ENCODE data around the gene CELF1. TPM values are rescaled to one million over a fixed set of nuclear protein-coding genes. Genes with fewer than 3 reads are reported as not detected.

Gene CELF1
- 70.1 and 76.6 TPM in 2 replicates for total RNA-seq (2012; rRNA removed)

- no peaks in the 10 kb centered on the region for H3K27me3 ChIP-seq (ENCODE audit: control insufficient read depth, insufficient read depth, low read length)
- H3K4me2 ChIP-seq (ENCODE audit: low read length), result peak within 1 kb of the TSS; percentile 92
- peak within 1 kb of the TSS; percentile 94 for H3K4me3 ChIP-seq (ENCODE audit: low read length)
- H3K36me3 ChIP-seq (ENCODE audit: insufficient read depth, low read length), result peaks cover 9% of the 10 kb centered on the region
- H3K9me3 ChIP-seq (replicated peaks; ENCODE audit: low read length), result no peaks in the 10 kb centered on the region
- H3K9ac ChIP-seq (ENCODE audit: low read depth, low read length), result peak within 1 kb of the TSS; percentile 96
- peaks cover 24% of the 10 kb centered on the region for H3K4me1 ChIP-seq (ENCODE audit: control insufficient read depth, insufficient read depth, low read length)
These were observed at the start of gene CELF1 for GRCh38 chr11:47552566-47553405. Gene CELF1 (minus strand): TSS chr11:47553132. CDS start chr11:47499523, 53,609 bp downstream.

- Histone ChIP-seq H3K4me2 (ENCODE audit: low read length) (no peak overlapping the region), H3K4me1 (ENCODE audit: control insufficient read depth, insufficient read depth, low read length) (no peaks in the 10 kb centered on the region), H3K9ac (ENCODE audit: low read depth, low read length) (no peak overlapping the region), H3K9me3 (replicated peaks; ENCODE audit: low read length) (no peaks in the 10 kb centered on the region), H3K27me3 (ENCODE audit: control insufficient read depth, insufficient read depth, low read length) (peaks cover 13% of the 10 kb centered on the region), H3K4me3 (ENCODE audit: low read length) (no peak overlapping the region), H3K36me3 (ENCODE audit: insufficient read depth, low read length) (no peaks in the 10 kb centered on the region)
These were observed 47.0 kb upstream of the CELF1 start for GRCh38 chr11:47599902-47600301.

GRCh38 chr11:47595967-47596366 lies 43.0 kb upstream of the CELF1 start:
- no peaks in the 10 kb centered on the region for H3K9me3 ChIP-seq (replicated peaks; ENCODE audit: low read length)
- H3K4me2 ChIP-seq (ENCODE audit: low read length), result no peak overlapping the region
- peaks cover 6% of the 10 kb centered on the region for H3K4me1 ChIP-seq (ENCODE audit: control insufficient read depth, insufficient read depth, low read length)
- H3K4me3 ChIP-seq (ENCODE audit: low read length), result no peak overlapping the region
- H3K27me3 ChIP-seq (ENCODE audit: control insufficient read depth, insufficient read depth, low read length), result peaks cover 46% of the 10 kb centered on the region
- no peaks in the 10 kb centered on the region for H3K36me3 ChIP-seq (ENCODE audit: insufficient read depth, low read length)
- no peak overlapping the region for H3K9ac ChIP-seq (ENCODE audit: low read depth, low read length)

- H3K36me3 ChIP-seq (ENCODE audit: insufficient read depth, low read length), result no peaks in the 10 kb centered on the region
- H3K9ac ChIP-seq (ENCODE audit: low read depth, low read length), result no peak overlapping the region
- H3K4me3 ChIP-seq (ENCODE audit: low read length), result no peak overlapping the region
- H3K4me1 ChIP-seq (ENCODE audit: control insufficient read depth, insufficient read depth, low read length), result peaks cover 6% of the 10 kb centered on the region
- no peak overlapping the region for H3K4me2 ChIP-seq (ENCODE audit: low read length)
- H3K9me3 ChIP-seq (replicated peaks; ENCODE audit: low read length), result no peaks in the 10 kb centered on the region
- H3K27me3 ChIP-seq (ENCODE audit: control insufficient read depth, insufficient read depth, low read length), result peaks cover 49% of the 10 kb centered on the region
These were observed 42.1 kb upstream of the CELF1 start for GRCh38 chr11:47595029-47595428.

- H3K4me3 ChIP-seq (ENCODE audit: low read length), result peak within 1 kb of the TSS; percentile 26
- H3K9me3 ChIP-seq (replicated peaks; ENCODE audit: low read length), result no peaks in the 10 kb centered on the region
- H3K27me3 ChIP-seq (ENCODE audit: control insufficient read depth, insufficient read depth, low read length), result peaks cover 58% of the 10 kb centered on the region
- H3K4me2 ChIP-seq (ENCODE audit: low read length), result peak within 1 kb of the TSS; percentile 60
- H3K4me1 ChIP-seq (ENCODE audit: control insufficient read depth, insufficient read depth, low read length), result peaks cover 6% of the 10 kb centered on the region
- no peak within 1 kb of the TSS for H3K9ac ChIP-seq (ENCODE audit: low read depth, low read length)
- H3K36me3 ChIP-seq (ENCODE audit: insufficient read depth, low read length), result no peaks in the 10 kb centered on the region
These were observed 41.3 kb upstream of the CELF1 start, which contains the start of gene C1QTNF4 for GRCh38 chr11:47593934-47594855. Gene C1QTNF4 (minus strand): TSS chr11:47594411. CDS start chr11:47590810, 3,601 bp downstream.

GRCh38 chr11:47593492-47593933 lies 40.6 kb upstream of the CELF1 start:
- Histone ChIP-seq H3K9ac (ENCODE audit: low read depth, low read length) (no peak overlapping the region), H3K36me3 (ENCODE audit: insufficient read depth, low read length) (no peaks in the 10 kb centered on the region), H3K4me1 (ENCODE audit: control insufficient read depth, insufficient read depth, low read length) (peaks cover 6% of the 10 kb centered on the region), H3K9me3 (replicated peaks; ENCODE audit: low read length) (no peaks in the 10 kb centered on the region), H3K4me3 (ENCODE audit: low read length) (no peak overlapping the region), H3K4me2 (ENCODE audit: low read length) (peak overlapping the region; percentile 60), H3K27me3 (ENCODE audit: control insufficient read depth, insufficient read depth, low read length) (peaks cover 59% of the 10 kb centered on the region)

GRCh38 chr11:47592970-47593369 lies 40.0 kb upstream of the CELF1 start:
- H3K9ac ChIP-seq (ENCODE audit: low read depth, low read length), result no peak overlapping the region
- no peaks in the 10 kb centered on the region for H3K36me3 ChIP-seq (ENCODE audit: insufficient read depth, low read length)
- H3K27me3 ChIP-seq (ENCODE audit: control insufficient read depth, insufficient read depth, low read length), result peaks cover 59% of the 10 kb centered on the region
- H3K4me1 ChIP-seq (ENCODE audit: control insufficient read depth, insufficient read depth, low read length), result peaks cover 8% of the 10 kb centered on the region
- no peaks in the 10 kb centered on the region for H3K9me3 ChIP-seq (replicated peaks; ENCODE audit: low read length)
- H3K4me2 ChIP-seq (ENCODE audit: low read length), result no peak overlapping the region
- no peak overlapping the region for H3K4me3 ChIP-seq (ENCODE audit: low read length)

GRCh38 chr11:47592251-47592650 lies 39.3 kb upstream of the CELF1 start:
- peaks cover 14% of the 10 kb centered on the region for H3K4me1 ChIP-seq (ENCODE audit: control insufficient read depth, insufficient read depth, low read length)
- peaks cover 59% of the 10 kb centered on the region for H3K27me3 ChIP-seq (ENCODE audit: control insufficient read depth, insufficient read depth, low read length)
- H3K36me3 ChIP-seq (ENCODE audit: insufficient read depth, low read length), result no peaks in the 10 kb centered on the region
- H3K9ac ChIP-seq (ENCODE audit: low read depth, low read length), result no peak overlapping the region
- no peak overlapping the region for H3K4me2 ChIP-seq (ENCODE audit: low read length)
- H3K4me3 ChIP-seq (ENCODE audit: low read length), result no peak overlapping the region
- H3K9me3 ChIP-seq (replicated peaks; ENCODE audit: low read length), result no peaks in the 10 kb centered on the region

- Histone ChIP-seq H3K4me1 (ENCODE audit: control insufficient read depth, insufficient read depth, low read length) (peaks cover 14% of the 10 kb centered on the region), H3K9me3 (replicated peaks; ENCODE audit: low read length) (no peaks in the 10 kb centered on the region), H3K4me2 (ENCODE audit: low read length) (no peak overlapping the region), H3K9ac (ENCODE audit: low read depth, low read length) (no peak overlapping the region), H3K4me3 (ENCODE audit: low read length) (no peak overlapping the region), H3K36me3 (ENCODE audit: insufficient read depth, low read length) (no peaks in the 10 kb centered on the region), H3K27me3 (ENCODE audit: control insufficient read depth, insufficient read depth, low read length) (peaks cover 59% of the 10 kb centered on the region)
These were observed 38.8 kb upstream of the CELF1 start for GRCh38 chr11:47591764-47592163.

GRCh38 chr11:47589977-47590861 lies 37.3 kb upstream of the CELF1 start:
- H3K9ac ChIP-seq (ENCODE audit: low read depth, low read length), result no peak overlapping the region
- peaks cover 49% of the 10 kb centered on the region for H3K27me3 ChIP-seq (ENCODE audit: control insufficient read depth, insufficient read depth, low read length)
- H3K4me1 ChIP-seq (ENCODE audit: control insufficient read depth, insufficient read depth, low read length), result peaks cover 14% of the 10 kb centered on the region
- no peaks in the 10 kb centered on the region for H3K36me3 ChIP-seq (ENCODE audit: insufficient read depth, low read length)
- no peak overlapping the region for H3K4me3 ChIP-seq (ENCODE audit: low read length)
- H3K4me2 ChIP-seq (ENCODE audit: low read length), result peak overlapping the region; percentile 45
- no peaks in the 10 kb centered on the region for H3K9me3 ChIP-seq (replicated peaks; ENCODE audit: low read length)
